PFSK-1 (cell line): ENCODE results near the gene REPS1.

Experiments used
- FOXP2 ChIP-seq: optimal IDR thresholded peaks from 2 replicates; pipeline ENCODE3; 2011; ENCODE audit warnings: borderline replicate concordance, control low read depth, inconsistent platforms; ENCODE audit not compliant: insufficient read depth; ENCODE audit errors: extremely low read length, extremely low read depth
- POLR2AphosphoS5 ChIP-seq: IDR thresholded peaks from 2 replicates; pipeline ENCODE4 v1.6.1; 2012; ENCODE audit warnings: low read depth, mild to moderate bottlenecking, control low read depth, low read length, moderate library complexity
- REST ChIP-seq, 2 experiments: IDR thresholded peaks; 2 replicates each; pipeline versions ENCODE4 v1.6.1 to v1.8.0; 2011 to 2012; ENCODE audit warnings: low read depth in 2 of 2, low read length in 2 of 2, control low read depth in 1 of 2, inconsistent platforms in 1 of 2, mild to moderate bottlenecking in 1 of 2, moderate library complexity in 1 of 2; ENCODE audit not compliant: insufficient read depth in 1 of 2
- SIN3A ChIP-seq: IDR thresholded peaks from 2 replicates; pipeline ENCODE4 v1.6.1; 2012; ENCODE audit warnings: mild to moderate bottlenecking, low read length, moderate library complexity, borderline replicate concordance; ENCODE audit not compliant: insufficient read depth
- TAF1 ChIP-seq: IDR thresholded peaks from 2 replicates; pipeline ENCODE4 v1.6.1; 2012; ENCODE audit warnings: low read length, control low read depth, borderline replicate concordance; ENCODE audit not compliant: insufficient read depth

The REPS1 gene

GRCh38 chr6:138959521-138959920, 28.5 kb downstream of the REPS1 start:
- TF ChIP-seq TAF1 (no peak), REST (IDR thresholded peaks at IDR 0.05; ENCODE audit: insufficient read depth in 1 of 2, low read depth in 2 of 2, low read length in 2 of 2) (no peak), FOXP2 (no peak), POLR2AphosphoS5 (no peak), SIN3A (no peak)

GRCh38 chr6:138958595-138958994, 29.5 kb downstream of the REPS1 start:
- no peak for TF ChIP-seq REST (IDR thresholded peaks at IDR 0.05; ENCODE audit: insufficient read depth in 1 of 2, low read depth in 2 of 2, low read length in 2 of 2)
- no peak for TF ChIP-seq FOXP2
- TF ChIP-seq SIN3A = no peak
- TF ChIP-seq TAF1 = no peak
- no peak for TF ChIP-seq POLR2AphosphoS5

- TF ChIP-seq TAF1 (no peak), FOXP2 (no peak), REST (IDR thresholded peaks at IDR 0.05; ENCODE audit: insufficient read depth in 1 of 2, low read depth in 2 of 2, low read length in 2 of 2) (no peak), POLR2AphosphoS5 (no peak), SIN3A (no peak)
Observed at GRCh38 chr6:138957903-138958302, 30.1 kb downstream of the REPS1 start.

- TF ChIP-seq TAF1 = no peak
- peak; percentile 48; the same call in 1 of the 2 replicates for TF ChIP-seq SIN3A
Observed at GRCh38 chr6:138957484-138957883, 30.6 kb downstream of the REPS1 start.

DNA sequence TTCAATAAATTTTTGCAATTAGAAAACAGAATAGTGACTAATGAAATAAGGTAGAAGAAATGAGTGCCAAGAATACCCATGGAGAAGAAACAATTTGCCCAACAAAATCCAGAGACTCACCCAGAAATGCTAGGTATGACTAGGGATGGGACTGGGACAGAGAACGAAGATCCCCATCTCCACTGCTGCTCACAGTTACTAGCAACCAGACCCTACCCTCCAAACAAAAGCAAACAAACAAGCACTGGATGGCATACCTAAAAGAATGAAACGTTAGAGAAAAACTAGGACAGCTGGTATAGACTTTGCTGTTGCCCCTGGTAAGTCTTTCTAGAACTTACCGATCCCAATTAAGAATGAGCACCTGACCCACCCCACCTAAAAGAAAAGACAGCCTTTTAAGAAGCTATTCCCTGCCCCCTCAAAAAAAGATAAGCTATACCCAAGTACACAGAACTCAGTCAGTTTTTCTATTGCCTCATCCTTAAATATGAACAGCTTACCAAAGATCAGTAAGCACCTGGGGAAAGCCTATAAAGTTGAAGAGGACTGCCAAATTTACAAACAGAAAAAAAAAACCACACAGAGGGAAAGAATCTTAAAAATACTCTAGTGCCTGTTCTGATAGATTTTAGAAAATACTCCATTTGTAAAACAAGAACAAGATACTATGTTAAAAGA, 31.7 kb downstream of the REPS1 start:
- no peak for TF ChIP-seq REST (IDR thresholded peaks at IDR 0.05; ENCODE audit: insufficient read depth in 1 of 2, low read depth in 2 of 2, low read length in 2 of 2)
- no peak for TF ChIP-seq POLR2AphosphoS5
- no peak for TF ChIP-seq FOXP2
- no peak for TF ChIP-seq TAF1
- no peak for TF ChIP-seq SIN3A
